GM18861 (cell line): ENCODE data around the gene RIMS1.

ENCODE experiments used
- ATAC-seq: cut with Tn5 transposase; IDR thresholded peaks from one replicate; pipeline ENCODE4 v1.9.1; 2021; ENCODE audit not compliant: unreplicated experiment

The RIMS1 gene

GRCh38 chr6:72084992-72085569 lies 198.7 kb downstream of the RIMS1 start:
- no peak for ATAC-seq

GRCh38 chr6:72094506-72094905 lies 208.2 kb downstream of the RIMS1 start:
- no peak for ATAC-seq

- ATAC-seq: no peak
Measured at GRCh38 chr6:72102561-72102960, 216.2 kb downstream of the RIMS1 start.

- ATAC-seq: no peak
Measured at GRCh38 chr6:72111611-72112010, 225.3 kb downstream of the RIMS1 start.

GRCh38 chr6:72130327-72130726 lies 244.0 kb downstream of the RIMS1 start:
- no peak for ATAC-seq

- ATAC-seq: no peak
Measured at GRCh38 chr6:72132427-72132826, 246.1 kb downstream of the RIMS1 start.

GRCh38 chr6:72132851-72133250 lies 246.5 kb downstream of the RIMS1 start:
- no peak for ATAC-seq

GRCh38 chr6:72133324-72133723 lies 247.0 kb downstream of the RIMS1 start:
- no peak for ATAC-seq

- ATAC-seq: no peak
Measured at GRCh38 chr6:72140795-72141194, 254.4 kb downstream of the RIMS1 start.

- ATAC-seq: no peak
Measured at GRCh38 chr6:72149715-72150114, 263.4 kb downstream of the RIMS1 start.

GRCh38 chr6:72151742-72152141 lies 265.4 kb downstream of the RIMS1 start:
- ATAC-seq: no peak

- ATAC-seq: no peak
Measured at GRCh38 chr6:72175916-72176315, 289.6 kb downstream of the RIMS1 start.

GRCh38 chr6:72182337-72183246 lies 296.2 kb downstream of the RIMS1 start:
- peak; percentile 45 for ATAC-seq

GRCh38 chr6:72203983-72204382 lies 317.6 kb downstream of the RIMS1 start:
- no peak for ATAC-seq

GRCh38 chr6:72205500-72205899 lies 319.1 kb downstream of the RIMS1 start:
- ATAC-seq: no peak

GRCh38 chr6:72206606-72207005 lies 320.3 kb downstream of the RIMS1 start:
- ATAC-seq: no peak

- ATAC-seq: no peak
Measured at GRCh38 chr6:72212686-72213085, 326.3 kb downstream of the RIMS1 start.

- no peak for ATAC-seq
Measured at GRCh38 chr6:72213654-72214053, 327.3 kb downstream of the RIMS1 start.

GRCh38 chr6:72216222-72217068 lies 330.1 kb downstream of the RIMS1 start:
- no peak for ATAC-seq

- ATAC-seq: no peak
Measured at GRCh38 chr6:72217626-72218025, 331.3 kb downstream of the RIMS1 start.

- peak; percentile 82 for ATAC-seq
Measured at GRCh38 chr6:72218125-72218524, 331.8 kb downstream of the RIMS1 start.

GRCh38 chr6:72219536-72219935 lies 333.2 kb downstream of the RIMS1 start:
- no peak for ATAC-seq
